GM19351 (cell line): ENCODE results near the gene FGD3.

ENCODE experiments used
- ATAC-seq: cut with Tn5 transposase; IDR thresholded peaks from one replicate; pipeline ENCODE4 v1.9.1; 2021; ENCODE audit warnings: mild to moderate bottlenecking, moderate library complexity; ENCODE audit not compliant: unreplicated experiment

Gene FGD3

DNA sequence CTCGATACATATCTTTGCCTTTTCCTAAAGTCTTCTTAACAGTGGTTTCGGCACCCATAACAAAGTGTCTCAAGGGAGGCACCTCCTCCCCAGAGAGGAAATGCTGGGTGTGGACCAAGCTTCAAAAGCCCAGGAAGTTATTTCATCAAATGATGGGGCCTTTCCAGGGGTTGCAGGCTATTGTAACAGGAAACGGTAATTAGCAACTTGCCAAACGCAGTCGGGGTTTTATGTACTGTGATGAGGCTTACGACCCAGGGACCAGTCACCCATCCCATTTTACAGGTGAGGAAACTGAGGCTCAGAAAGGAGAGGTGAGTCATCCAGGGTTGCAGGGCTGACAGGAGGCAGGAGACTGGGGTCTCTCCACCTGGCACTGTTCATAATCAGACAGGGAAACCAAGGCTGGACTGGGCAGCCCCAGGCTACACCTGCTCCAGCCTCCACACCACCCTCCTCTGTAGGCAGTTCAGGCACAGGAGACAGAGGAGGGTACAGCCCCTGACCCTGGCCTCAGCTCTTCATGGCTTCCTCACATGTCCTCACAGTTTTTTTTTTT lies 81.2 kb downstream of the FGD3 start:
- ATAC-seq, result no peak

DNA sequence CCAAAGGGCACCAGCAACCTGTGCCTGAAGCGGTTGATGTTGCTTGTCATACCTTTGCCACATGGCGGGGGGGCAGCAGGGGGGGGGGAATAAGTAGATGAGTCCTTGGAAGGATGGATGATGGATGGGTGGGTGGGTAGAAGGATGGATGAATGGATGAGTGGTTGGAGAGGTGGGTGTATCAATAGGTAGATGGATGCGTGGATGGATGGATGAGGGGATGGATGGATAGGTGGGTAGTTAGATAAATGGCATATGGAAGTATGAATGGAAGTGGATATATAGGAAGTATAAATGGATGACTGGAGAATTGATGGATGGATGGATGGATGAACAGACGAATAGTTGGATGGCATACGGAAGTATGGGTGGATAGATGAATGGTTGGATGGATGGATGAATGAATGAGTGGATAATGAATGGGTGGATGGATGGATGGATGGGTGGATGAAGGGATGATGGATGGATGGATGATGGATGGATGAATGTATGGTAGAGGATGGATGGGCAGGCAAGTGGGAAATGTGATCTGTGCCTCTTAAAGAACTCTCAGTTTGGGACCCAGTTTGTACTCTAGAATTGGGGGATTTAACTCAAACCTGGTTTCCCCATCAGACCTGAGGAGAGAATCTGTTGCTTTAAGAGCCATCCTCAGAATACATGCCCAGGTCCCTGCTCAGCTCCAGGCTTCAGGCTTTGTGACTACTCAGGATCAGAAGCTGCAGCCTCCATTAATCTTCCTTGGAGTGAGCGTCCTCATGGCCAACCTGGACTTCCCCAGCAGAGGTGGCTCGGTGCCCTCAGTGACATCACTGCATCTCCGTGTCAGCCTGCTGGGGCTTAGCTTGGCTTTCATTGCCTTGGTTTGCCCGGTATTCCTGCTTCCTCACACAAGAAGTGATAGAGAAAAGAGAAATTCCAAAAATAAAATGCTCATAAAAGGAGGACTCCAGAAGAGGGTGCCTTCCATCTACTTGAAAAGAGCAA lies 83.6 kb downstream of the FGD3 start:
- ATAC-seq, result no peak

DNA sequence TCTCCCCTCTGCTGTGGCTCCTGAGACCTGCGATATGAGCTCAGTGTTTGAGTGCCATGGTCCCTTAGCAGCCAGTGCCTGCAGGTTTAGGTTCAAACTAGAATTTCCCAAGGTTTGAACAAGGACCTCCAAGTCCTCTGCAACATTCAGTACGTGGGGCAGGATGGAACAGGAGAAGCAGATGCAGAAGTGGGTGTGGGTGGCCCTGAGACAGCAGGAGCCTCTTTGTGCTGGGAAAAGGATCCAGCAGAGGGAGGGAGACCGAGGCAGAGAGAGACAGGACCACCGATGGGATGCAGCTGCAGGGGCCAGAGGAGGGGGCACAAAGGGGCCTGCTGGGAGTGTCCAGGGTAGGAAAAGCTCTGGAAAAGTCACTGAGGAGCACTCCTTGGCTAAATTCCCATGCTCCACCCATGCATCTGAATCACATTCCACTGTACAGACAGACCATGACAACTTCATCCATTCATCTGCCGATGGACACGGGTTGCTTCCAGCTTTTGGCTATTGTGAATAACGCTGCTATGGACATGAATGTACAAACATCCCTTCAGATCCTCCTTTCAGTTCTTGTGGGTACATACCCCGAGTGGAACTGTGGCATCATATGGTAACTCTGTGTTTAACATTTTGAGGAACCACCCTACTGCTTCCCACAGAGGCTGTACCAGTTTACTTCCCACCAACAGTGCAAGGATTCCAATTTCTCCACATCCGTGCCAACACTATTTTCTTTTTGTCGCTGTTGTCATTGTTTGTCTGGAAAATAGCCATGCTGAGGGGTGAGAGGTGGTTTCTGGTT lies 84.5 kb downstream of the FGD3 start:
- no peak for ATAC-seq

DNA sequence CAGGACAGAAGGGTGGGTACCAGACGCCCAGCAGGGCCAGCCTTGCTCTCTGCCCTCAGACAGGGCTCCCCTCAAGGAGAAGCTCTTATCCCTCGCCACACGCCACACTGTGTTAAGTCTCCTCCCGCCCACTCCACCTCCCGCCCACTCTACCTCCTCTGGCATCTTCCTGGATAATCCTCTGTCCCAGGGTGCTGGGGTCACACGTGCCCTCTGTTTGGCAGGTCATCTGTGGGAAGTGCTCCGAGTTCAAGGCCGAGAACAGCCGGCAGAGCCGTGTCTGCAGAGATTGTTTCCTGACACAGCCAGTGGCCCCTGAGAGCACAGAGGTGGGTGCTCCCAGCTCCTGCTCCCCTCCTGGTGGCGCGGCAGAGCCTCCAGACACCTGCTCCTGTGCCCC lies 85.2 kb downstream of the FGD3 start:
- ATAC-seq, result no peak

DNA sequence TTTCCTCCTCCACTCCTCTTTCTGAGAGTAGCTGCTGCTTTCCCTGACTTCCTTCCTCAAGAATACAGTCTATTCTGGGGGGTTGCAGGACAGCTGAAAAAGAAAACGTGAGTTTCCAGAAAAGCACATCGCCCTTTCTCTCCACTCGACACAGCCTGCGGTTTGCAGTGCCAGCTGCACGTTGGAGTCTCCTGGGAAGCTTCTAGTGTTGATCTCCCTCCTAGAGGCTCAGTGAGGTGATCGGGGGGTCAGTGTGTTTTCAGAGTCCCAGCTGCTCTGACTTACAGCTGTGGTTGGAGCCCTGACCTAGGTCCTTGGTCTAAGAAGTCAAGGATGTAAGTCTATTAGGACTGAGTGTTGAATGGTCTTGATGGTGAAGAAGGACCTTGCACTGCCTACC lies 86.2 kb downstream of the FGD3 start:
- ATAC-seq, result no peak

DNA sequence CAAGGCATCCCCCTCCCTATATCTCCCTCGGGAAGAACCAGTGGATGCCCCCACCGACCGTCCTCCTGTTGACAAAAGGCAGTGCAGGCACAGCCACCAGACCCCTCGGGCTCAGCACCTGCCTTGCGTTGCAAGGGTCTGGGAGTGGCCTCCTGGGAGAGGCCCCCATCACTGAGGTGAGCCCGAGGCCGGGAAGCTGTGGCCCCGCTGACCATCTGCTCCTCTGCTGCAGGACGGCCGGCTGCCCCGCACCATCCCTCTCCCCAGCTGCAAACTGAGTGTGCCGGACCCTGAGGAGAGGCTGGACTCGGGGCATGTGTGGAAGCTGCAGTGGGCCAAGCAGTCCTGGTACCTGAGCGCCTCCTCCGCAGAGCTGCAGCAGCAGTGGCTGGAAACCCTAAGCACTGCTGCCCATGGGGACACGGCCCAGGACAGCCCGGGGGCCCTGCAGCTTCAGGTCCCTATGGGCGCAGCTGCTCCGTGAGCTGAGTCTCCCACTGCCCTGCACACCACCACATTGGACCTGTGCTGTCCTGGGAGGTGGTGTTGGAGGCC lies 87.9 kb downstream of the FGD3 start:
- no peak for ATAC-seq

DNA sequence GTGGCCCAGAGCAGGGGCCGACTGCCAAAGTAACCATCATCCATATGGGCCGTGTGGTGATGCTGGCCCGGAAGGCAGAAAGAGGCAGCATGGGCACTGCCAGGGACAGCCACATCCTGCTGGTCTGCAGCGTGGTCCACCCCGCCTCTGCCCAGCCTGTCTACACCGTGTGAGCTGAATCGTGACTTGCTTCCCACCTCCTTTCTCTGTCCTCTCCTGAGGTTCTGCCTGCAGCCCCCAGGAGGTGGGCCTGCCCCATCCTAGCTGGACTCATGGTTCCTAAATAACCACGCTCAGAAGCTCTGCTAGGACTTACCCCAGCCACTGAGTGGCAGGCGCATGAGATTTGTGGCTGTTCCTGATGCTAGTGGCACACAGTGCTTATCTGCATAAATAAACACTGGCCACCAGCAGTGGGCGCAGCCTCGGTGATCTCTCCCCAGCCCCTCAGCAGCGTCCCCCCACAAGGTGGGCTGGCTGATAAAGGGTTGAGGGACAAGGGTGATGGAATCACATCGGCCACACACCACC lies 88.6 kb downstream of the FGD3 start:
- ATAC-seq, result no peak

DNA sequence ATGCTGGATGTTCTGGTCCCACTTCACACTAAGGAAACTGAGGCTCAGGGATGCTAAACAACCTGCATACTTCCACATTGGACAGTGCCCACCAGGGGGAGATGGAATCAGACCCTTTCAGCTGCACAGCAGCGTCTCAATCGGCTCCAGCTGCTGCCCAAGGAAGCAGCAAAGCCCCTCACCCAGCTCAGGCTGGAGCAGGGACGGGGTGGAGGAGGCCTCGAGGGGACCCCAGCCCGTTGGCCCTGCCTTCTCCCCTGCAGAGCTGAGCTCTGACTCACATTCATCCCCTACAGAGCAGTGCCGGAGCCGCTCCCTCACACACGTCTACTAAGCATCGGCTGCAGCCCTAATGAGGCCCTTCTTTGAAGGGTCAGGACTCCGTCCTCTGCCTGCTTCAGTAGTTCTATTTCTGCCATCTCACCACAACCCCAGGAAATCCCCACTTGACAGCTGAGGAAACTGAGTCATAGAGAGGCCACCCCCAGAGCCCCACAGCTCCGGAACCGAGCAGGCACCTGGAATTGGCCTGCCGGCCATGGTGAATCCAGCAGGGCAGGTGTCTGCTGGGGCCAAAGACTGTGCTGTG lies 89.7 kb downstream of the FGD3 start:
- no peak for ATAC-seq

DNA sequence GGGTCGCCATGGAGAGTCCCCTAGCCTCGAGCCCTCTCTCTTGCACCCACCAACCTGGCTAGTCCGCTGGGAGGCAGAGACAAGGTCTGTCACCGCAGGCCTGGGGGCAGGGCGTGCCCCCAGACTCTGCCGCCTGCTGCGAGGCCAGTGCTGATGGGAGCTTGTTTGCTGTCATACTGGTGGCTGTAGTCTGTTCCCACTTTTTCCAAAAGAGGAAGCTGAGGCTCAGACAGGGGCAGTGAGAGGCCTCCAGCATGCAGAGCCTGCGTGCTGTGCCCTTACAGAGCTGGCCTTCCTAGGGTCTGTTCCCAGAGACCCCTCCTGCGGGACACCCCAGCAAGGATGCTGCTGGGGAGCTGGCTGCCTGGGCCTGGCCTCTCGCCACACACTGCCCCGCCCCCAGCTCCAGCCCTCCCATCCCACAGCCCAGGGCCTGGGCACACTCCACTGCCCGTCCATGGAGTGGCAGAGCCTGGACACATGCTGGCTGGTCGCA lies 90.2 kb downstream of the FGD3 start:
- no peak for ATAC-seq

DNA sequence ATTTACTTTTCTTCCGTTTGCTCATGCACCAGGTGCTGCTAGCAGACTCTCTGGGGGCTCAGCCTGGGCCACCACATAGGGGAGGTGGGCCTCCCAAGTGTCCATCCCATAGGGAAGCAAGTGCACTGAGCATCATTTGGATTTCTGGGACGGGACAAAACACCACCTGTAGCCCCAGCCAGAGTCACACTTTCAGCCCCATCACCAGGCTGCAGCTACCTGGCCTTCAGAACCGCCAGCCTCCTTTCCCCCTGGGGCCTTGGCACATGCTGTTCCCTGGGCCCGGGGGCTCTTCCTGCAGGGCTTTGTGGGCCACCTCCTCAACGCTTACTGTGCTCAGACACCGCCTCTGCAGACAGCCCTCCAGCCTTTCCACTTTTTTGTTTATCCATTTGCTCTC lies 91.6 kb downstream of the FGD3 start:
- ATAC-seq, result no peak

DNA sequence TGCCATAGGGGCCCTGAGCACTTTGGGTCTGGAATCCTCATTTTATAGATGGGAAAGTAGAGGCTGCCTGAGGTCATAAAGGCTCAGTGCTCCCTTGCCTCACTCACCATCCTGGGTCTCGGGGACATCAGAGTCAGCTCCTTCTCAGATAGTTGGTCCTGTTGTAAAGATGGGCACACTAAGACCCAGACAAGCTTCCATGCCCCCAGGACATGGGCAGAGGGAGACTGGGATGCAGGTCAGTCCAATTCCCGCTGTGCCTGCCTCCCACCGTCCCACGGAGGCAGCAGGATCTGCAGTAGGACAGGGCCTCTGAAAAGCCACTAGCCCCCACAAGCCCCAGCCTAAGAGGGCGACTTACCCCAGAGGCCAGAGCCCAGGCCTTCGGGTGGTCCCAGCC lies 92.1 kb downstream of the FGD3 start:
- ATAC-seq, result no peak

DNA sequence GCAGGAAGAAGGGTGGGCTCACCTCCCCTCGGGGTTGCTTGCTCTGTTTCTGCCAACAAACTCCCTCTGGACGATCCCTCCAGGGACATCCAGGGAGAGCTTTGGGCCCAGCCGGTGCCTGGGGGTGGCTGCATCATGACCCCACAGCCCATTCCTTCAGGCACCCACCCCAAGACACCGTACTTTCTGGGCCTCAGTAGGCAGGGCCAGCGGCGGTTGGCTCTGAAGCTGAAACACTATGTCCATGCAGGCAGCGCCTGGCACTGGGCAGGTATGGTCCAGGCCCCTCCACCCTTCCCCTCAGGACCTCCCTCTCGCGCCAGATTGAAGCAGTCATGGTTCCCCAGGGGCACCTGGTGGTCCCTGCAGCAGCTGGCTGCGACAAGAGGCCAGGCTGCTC lies 92.7 kb downstream of the FGD3 start:
- no peak for ATAC-seq

DNA sequence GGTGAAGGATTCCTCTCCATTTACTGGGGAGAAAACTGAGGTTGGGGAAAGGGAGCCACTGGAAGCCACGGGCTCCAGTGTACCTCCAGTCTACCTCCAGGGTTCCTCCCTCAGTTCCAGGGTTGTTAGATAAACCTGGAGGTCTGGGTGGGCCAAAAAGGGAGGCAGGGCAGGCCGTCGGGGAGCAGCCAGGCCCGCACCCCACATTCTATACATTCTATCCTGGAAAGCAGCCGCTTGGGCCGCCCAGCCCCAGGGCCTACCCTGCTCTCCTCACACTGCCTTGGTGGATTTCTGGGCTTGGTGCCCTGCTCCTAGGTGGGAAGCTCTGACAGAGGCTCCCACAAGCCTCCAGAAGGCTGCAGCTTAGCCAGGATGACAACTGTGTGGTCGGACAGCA lies 93.1 kb downstream of the FGD3 start:
- ATAC-seq, result no peak

DNA sequence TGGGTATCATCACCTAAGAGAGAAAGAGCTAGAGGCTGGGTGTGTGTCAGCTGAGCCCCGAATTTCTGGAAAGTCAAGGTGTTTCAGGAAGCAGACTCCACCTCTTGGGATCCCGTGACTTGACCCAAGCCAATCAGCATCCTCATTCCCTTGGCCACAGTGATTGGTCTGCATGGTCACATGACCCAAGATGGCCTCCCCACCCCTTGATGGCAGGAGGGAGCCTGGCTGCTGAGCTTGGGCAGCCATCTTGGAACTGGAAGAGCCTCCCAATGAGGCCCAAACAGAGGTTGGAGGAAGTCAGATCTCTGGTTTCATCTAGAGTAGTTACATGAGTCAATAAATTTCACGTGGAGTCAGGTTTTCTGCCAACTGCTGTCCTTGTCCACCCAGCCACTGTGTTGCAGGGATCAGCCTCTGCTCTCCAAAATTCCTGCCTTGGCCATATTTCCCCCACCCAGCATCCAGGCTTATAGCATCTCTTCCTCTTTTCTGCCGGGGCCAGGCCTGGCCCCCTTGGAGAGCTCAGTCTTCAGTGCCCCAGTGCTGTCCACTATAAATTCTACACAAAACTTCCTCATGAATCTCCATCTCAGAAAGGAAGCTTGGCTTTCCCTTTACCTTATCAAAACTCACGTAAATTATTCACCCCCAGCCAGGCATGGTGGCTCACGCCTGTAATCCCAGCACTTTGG lies 93.9 kb downstream of the FGD3 start:
- no peak for ATAC-seq

DNA sequence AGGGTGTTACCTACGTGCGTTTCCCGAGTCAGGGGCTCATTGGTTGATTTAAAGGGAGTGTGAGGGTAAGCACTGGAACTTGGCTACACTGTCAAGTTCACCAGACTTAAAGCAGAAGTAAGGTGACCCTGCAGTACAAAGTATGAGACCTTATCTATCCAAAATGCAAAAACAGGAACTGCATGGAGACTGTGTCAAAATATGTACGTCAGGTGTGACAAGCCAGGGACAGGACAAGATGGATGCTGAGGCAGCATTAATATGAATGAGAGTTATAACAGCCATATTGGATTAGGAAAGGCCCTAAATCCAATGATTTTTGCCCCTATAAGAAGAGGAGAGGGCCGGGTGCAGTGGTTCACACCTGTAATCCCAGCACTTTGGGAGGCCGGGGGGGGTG lies 95.8 kb downstream of the FGD3 start:
- no peak for ATAC-seq

DNA sequence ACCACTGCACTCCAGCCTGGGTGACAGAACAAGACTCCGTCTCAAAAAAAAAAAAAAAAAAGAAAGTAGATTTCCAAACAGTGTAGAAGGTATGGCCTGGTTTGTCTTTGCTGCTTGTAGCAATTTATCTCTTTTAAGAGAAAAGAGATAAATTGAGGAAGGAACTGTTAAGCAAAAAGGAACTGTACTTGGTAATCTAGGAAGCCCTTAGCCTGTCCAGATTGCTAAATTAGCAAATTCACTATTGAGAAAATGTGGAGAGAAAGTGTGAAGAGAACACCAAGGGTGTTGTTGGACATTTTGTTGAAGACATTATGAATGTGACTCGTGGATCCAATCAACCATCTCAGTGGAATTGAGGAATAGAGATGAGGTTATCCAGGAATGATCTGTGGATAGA lies 98.2 kb downstream of the FGD3 start:
- no peak for ATAC-seq

DNA sequence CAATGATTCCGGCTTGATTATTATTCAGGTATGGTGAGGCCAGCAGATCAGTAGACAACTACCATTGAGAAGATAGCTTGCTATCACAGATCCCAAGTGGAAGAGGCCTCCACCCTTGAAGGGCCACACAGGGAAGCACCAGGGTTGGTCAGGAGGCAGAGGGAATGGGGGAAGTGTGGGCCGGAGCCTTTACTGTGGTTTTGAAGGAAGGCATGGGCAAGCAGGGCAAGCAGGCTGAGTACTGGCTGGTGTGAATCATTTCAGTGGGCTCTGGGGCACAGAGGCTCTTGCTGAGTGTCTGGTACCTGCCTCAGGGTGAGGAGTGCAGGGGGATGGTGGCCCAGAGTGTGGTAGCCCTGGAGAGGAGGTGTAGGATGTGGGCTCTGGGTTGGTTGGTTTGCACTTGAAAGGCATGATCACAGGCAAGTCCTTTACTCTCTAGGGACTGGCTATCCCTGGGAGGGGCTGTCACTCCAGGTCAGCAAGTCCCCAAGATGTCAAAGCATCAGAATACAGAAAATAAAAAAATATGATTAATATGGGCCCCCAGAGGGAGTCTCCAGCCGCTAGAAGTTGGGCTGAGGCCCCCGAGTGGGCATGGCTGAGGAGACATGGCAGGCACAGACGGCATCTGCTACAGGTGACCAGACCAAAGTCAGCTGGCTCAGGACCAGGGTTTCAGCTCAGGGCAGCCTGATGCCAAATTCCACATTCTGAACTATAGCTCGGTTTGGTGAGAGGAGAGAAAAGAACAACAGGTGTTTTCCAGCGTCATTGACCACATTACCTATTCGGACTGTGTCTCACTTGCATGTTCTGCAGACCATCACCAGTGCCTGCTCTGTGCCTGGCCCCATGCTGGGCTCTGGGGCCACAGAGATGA lies 101.5 kb downstream of the FGD3 start:
- ATAC-seq, result no peak

DNA sequence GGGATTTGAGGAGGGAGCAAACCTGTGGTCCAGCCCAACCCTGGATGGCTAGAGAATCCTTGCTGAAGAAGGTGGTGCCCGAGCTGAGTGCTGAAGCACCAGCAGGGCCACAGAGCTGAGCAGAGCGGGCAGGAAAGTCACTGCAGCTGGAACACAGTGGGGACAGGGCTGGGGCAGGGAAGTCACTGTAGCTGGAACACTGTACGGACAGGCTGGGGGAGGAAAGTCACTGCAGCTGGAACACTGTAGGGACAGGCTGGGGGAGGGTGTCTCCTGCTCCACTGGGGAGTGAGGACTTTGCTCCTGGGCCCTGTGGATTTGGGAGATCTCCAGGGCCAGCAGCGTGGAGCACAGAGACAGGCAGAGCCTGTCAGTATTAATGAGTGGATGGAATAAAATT lies 102.2 kb downstream of the FGD3 start:
- ATAC-seq, result no peak

DNA sequence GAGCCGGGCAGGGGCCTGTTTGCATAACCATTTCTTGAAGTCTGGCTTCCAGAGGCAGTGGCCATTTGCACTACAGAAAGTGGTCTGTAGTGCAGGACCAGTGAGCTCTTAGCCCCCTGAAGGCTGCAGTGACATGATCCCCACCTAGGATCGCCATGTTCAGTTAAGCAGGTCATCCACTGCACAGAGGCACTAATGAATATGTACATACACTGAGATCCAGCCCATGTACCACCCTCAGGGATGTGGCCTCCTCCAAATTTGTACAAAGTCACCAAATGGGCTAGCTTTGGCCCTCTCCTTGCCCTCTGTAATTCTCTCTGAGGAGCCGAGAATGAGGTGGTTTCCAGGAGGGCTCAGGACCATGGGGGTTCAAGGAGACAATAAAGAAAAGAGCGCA lies 102.9 kb downstream of the FGD3 start:
- ATAC-seq, result no peak
